Prostate gland (tissue), 2 donors: ENCODE data around the gene LORICRIN. TPM values are rescaled to one million over a fixed set of nuclear protein-coding genes. Genes with fewer than 3 reads are reported as not detected.
"Not testable (repeated sequence)": the region's sequence is repeated elsewhere in the genome, so short reads cannot be mapped to it uniquely, and the experiment has no call there.

Experiments
- DNase-seq: peaks from one replicate; pipeline ENCODE4 v3.0.0-alpha.2; 2019; ENCODE audit warnings: low spot score
- H3K27ac ChIP-seq, 2 donors: fragments of 200-600 bp; sonication (generic); 2 replicates each; pipeline ENCODE4 v1.5.1; 2017 to 2019
- H3K27me3 ChIP-seq: fragments of 200-600 bp; sonication (generic); replicated peaks from 2 replicates; pipeline ENCODE4 v1.5.1; 2019; ENCODE audit not compliant: insufficient read depth
- H3K36me3 ChIP-seq, 2 donors: fragments of 200-600 bp; sonication (generic); 1 replicate in 1 of 2; 2 replicates in 1 of 2; pipeline versions ENCODE4 v1.5.1 to v1.8.1; 2017 to 2019
- H3K4me1 ChIP-seq: fragments of 200-600 bp; sonication (generic); replicated peaks from 2 replicates; pipeline ENCODE4 v1.5.1; 2019
- H3K4me3 ChIP-seq, 2 donors: fragments of 200-600 bp; sonication (generic); 2 replicates each; pipeline ENCODE4 v1.5.1; 2017 to 2019
- H3K9me3 ChIP-seq: fragments of 200-600 bp; sonication (generic); 2 replicates; pipeline ENCODE4 v1.5.1; 2017
- POLR2A ChIP-seq: fragments of 450-650 bp; IDR thresholded peaks from one replicate; pipeline ENCODE4 v1.6.1; 2016; ENCODE audit warnings: antibody characterized with exemption, mild to moderate bottlenecking
- POLR2AphosphoS5 ChIP-seq: sonication (generic); formaldehyde crosslinking; IDR thresholded peaks from one replicate; pipeline ENCODE4 v1.6.1; 2017; ENCODE audit warnings: antibody characterized with exemption
- WGBS: methylation state at CpG from one replicate; pipeline ENCODE4 v1.1.5; 2018; 5-methylcytosine and 5-hydroxymethylcytosine counted together
- intact Hi-C: fragments of 100-400 bp; cut with DNase I; formaldehyde crosslinking; loops from one replicate; pipeline ENCODE4 v1.14.2; 2022
- total RNA-seq, 2 donors: library from RNA; depleted of rRNA; stranded (reverse); fragments of >200 nt; gene quantifications; one replicate each; pipeline ENCODE4 v1.1.0, GENCODE V29; 2016
- TF ChIP-seq, protein P1 (sequence below), 4 experiments: fragments of 200-600 bp in 2 of 4; fragments of 450-650 bp in 2 of 4; sonication (generic) in 2 of 4; IDR thresholded peaks; 1 replicate in 3 of 4; 2 replicates in 1 of 4; pipeline ENCODE4 v1.5.1; 2016 to 2019; ENCODE audit warnings: antibody characterized with exemption in 4 of 4, mild to moderate bottlenecking in 2 of 4, moderate library complexity in 2 of 4

LORICRIN gene
- total RNA-seq, 2 donors from 2014 or later = 0.45 TPM; not detected in 1

DNA sequence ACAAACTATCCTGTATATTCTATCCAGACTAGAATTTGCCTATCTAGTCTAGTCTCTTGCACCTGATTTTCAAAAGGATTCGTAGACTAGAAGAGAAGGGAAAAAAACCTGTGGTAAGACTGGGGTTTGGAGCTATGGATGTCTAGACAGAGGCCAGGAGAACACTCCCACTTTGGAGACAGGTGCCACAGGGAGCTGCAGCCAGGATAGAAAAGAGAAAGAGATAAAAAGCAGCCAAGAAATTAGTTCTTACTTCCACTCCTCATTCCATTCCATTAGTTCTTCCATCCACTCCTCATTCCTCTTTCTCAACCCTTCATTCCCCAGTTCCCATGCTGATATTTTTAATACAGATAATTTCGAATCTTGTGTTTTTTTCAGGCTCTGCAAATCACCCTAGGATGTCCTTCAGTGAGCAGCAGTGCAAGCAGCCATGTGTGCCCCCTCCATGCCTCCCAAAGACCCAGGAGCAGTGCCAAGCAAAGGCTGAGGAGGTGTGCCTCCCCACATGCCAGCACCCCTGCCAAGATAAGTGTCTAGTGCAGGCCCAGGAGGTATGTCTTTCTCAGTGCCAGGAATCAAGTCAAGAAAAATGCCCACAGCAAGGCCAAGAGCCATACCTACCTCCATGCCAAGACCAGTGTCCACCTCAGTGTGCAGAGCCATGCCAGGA lies 41.6 kb upstream of the LORICRIN start:
- intact Hi-C loops = no loop called here
- DNase-seq = no peak
- no peak for TF ChIP-seq POLR2AphosphoS5
- TF ChIP-seq, protein P1, sequence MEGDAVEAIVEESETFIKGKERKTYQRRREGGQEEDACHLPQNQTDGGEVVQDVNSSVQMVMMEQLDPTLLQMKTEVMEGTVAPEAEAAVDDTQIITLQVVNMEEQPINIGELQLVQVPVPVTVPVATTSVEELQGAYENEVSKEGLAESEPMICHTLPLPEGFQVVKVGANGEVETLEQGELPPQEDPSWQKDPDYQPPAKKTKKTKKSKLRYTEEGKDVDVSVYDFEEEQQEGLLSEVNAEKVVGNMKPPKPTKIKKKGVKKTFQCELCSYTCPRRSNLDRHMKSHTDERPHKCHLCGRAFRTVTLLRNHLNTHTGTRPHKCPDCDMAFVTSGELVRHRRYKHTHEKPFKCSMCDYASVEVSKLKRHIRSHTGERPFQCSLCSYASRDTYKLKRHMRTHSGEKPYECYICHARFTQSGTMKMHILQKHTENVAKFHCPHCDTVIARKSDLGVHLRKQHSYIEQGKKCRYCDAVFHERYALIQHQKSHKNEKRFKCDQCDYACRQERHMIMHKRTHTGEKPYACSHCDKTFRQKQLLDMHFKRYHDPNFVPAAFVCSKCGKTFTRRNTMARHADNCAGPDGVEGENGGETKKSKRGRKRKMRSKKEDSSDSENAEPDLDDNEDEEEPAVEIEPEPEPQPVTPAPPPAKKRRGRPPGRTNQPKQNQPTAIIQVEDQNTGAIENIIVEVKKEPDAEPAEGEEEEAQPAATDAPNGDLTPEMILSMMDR (IDR thresholded peaks at IDR 0.05) = no peak
- no peak for TF ChIP-seq POLR2A
- Histone ChIP-seq H3K27ac (no peak overlapping the region), H3K4me1 (no peaks in the 10 kb centered on the region), H3K36me3 (no peaks in the 10 kb centered on the region), H3K4me3 (no peak overlapping the region), H3K9me3 (no peaks in the 10 kb centered on the region), H3K27me3 (no peaks in the 10 kb centered on the region)
- WGBS = 79% methylated on average over 2 of the region's 2 CpGs

DNA sequence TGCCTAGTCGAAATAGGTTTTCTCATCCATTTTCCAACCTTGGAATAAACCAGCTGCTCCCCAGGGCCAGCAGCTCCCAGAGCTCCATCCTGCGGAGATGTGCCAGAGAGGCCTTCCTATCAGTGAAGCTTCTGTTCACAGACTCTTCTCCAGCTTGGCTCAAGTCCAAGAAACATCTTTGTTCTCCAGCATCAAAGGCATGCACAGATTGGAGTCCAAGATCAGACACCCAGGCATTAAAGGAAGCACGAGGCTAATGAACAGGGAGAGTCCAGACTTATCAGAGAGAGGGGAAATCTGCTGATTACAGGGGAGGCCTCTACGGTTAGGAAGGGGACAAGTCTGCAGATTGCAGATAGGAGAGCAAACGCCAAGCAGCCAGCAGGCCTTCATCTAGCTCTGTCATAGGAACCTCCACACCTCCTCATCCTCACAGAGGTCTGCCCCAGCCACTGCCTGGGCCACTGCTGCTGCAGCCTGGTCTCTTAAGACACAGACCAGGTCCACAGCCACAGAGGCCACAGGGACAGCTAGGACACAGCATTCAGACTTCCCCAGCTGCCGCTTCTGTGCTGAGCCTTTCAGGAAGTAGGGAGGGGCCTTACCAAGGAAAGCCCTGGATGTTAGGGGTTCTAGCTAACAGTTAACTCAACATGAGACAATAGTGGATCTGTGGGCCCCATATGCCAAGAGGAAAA lies 38.7 kb upstream of the LORICRIN start:
- intact Hi-C loops = no loop called here
- H3K9me3 ChIP-seq = no peaks in the 10 kb centered on the region
- H3K4me1 ChIP-seq = no peaks in the 10 kb centered on the region
- WGBS = 36% methylated on average over 6 of the region's 6 CpGs
- no peak overlapping the region for H3K27ac ChIP-seq
- no peaks in the 10 kb centered on the region for H3K27me3 ChIP-seq
- DNase-seq = no peak
- TF ChIP-seq POLR2A = no peak
- H3K4me3 ChIP-seq = no peak overlapping the region
- H3K36me3 ChIP-seq = no peaks in the 10 kb centered on the region

DNA sequence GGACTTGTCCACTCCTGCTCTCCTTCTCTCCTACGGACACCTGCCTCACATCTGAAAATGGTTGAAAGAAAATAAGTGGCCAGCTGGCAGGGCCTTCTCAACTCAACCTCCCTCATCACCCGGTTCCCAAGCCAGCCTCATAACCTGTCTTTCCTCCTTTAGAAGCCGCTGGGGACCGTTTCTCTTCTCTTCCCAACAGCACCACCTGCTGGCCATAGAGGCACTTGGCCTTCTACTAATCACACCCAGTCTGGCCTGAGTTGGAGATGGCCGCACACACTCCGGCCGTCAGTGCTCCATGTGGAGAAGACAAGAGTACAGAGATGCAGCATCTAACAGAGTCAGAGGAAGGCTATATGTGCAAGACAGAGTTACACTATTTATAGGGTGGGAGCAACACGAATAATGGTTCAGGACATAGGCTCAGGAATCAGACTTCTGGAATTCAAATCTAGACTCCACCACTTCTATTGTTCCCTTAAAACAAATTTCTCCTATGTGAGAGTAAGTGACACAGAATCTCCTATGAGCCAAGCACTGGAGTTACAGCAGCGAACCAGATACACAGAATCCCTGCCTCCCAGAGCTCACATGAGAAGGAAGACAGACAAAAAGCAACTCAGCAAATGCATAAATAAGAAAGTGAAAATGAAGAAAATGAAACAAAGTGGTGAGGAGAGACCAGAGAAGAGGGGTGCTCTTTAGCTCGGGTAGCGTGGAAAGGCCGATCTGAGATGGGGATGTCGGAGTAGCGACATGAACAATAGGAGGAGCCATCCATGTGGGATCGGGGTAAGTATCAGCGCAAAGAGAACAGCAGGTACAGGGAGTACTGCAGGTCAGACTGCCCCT lies 36.2 kb upstream of the LORICRIN start:
- H3K27me3 ChIP-seq, H3K4me1 ChIP-seq, H3K9me3 ChIP-seq, H3K27ac ChIP-seq, H3K36me3 ChIP-seq, H3K4me3 ChIP-seq: not testable (repeated sequence)
- peak; percentile 33 for DNase-seq
- WGBS = 46% methylated on average over 16 of the region's 16 CpGs
- TF ChIP-seq, protein P1 (IDR thresholded peaks at IDR 0.05) = peak in 3 of 4 experiments; percentile 37 to 64 (median 49)
- intact Hi-C loops = loop anchor here (2.0 kb wide), 1 partner anchor 352 kb away; no protein-coding TSS in a partner anchor

DNA sequence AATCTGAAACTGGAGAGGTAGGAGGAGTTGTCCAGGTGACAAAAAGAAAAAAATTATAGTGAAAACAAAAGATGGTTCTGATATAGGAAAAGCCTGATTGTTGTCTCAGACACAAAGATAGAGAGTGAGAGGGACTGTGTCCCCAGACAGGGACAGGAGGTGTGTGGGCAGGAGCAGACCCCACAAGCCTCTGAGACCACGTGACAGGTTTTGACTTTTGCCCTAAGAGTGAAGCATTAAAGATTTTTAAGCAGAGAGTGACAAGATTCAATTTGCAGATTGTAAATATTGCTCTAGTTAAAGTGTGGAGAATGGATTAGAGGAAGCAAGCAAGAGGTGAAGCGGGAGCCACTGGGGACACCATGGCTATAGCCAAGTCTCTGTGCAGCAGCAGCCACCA lies 31.7 kb upstream of the LORICRIN start:
- TF ChIP-seq, protein P1 (IDR thresholded peaks at IDR 0.05) = no peak
- TF ChIP-seq POLR2A (no peak), POLR2AphosphoS5 (no peak)
- Histone ChIP-seq H3K9me3 (no peaks in the 10 kb centered on the region), H3K4me3 (no peak overlapping the region), H3K27me3 (peaks cover 2% of the 10 kb centered on the region), H3K36me3 (no peaks in the 10 kb centered on the region), H3K4me1 (no peaks in the 10 kb centered on the region), H3K27ac (no peak overlapping the region)
- intact Hi-C loops = no loop called here
- DNase-seq = no peak
- WGBS = 66% methylated on average over 2 of the region's 2 CpGs

DNA sequence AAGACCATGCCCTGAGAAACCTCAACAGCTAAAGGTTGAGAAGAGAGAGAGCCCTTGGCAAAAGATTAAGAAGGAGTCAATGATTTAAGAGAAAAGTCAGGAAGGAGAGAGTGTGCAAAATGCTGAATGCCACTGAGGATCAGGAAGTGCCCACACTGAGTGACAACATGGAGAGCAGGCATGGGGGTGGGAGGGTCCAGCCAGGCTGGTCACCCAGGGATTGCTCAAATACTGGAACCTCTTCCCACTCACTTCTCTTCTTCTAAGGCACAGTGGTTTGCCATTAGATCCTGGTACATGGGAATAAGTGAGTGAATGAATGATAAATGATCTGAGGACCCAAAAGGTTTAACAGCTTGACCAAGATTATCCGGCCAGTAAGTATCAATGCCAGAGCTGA lies 31.0 kb upstream of the LORICRIN start:
- no peaks in the 10 kb centered on the region for H3K36me3 ChIP-seq
- peaks cover 2% of the 10 kb centered on the region for H3K27me3 ChIP-seq
- H3K4me1 ChIP-seq = no peaks in the 10 kb centered on the region
- no peak for TF ChIP-seq POLR2AphosphoS5
- TF ChIP-seq, protein P1 (IDR thresholded peaks at IDR 0.05) = no peak
- no peak for TF ChIP-seq POLR2A
- no peak overlapping the region for H3K4me3 ChIP-seq
- H3K9me3 ChIP-seq = no peaks in the 10 kb centered on the region
- intact Hi-C loops = no loop called here
- no peak overlapping the region for H3K27ac ChIP-seq
- no peak for DNase-seq
- WGBS = 78% methylated on average over 1 of the region's 1 CpG

DNA sequence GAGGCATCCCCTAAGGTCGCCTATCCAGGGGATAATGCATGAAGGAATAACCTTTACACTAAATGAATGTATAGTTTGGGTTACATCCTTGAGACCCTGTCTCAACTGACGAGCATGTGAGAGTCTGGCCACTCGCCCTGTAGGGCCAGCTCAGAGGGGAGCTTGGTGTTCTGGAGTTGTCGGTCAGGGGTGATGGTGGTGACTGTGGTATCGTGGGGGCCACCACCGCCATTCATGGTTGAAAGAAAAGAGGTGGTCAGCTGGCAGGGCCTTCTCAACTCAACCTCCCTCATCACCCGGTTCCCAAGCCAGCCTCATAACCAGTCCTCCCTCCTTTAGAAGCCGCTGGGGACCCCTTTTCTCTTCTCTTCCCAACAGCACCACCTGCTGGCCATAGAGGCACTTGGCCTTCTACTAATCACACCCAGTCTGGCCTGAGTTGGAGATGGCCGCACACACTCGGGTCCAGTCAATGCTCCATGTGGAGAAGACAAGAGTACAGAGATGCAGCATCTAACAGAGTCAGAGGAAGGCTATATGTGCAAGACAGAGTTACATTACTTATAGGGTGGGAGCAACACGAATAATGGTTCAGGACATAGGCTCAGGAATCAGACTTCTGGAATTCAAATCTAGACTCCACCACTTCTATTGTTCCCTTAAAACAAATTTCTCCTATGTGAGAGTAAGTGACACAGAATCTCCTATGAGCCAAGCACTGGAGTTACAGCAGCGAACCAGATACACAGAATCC lies 30.2 kb upstream of the LORICRIN start:
- not testable (repeated sequence) for H3K4me3 ChIP-seq, DNase-seq

More for the DNA sequence above, 30.2 kb upstream of the LORICRIN start:
- H3K9me3 ChIP-seq, H3K36me3 ChIP-seq, intact Hi-C loops, H3K27ac ChIP-seq, H3K27me3 ChIP-seq, H3K4me1 ChIP-seq: not testable (repeated sequence)
- WGBS = 62% methylated on average over 12 of the region's 12 CpGs
